ENCODE data around the gene NPAS3.

The NPAS3 gene

GRCh38 chr14:32938719-32939253, at the start of gene NPAS3:
Gene NPAS3, plus strand, starts transcription at chr14:32938879.
- DNase-seq (ENCODE audit: extremely low read depth in 1 of 2, low read depth in 1 of 2) = no peak

- DNase-seq (ENCODE audit: extremely low read depth in 1 of 2, low read depth in 1 of 2) = no peak
Observed at GRCh38 chr14:32896979-32897697, 41.5 kb upstream of the NPAS3 start.

- no peak for DNase-seq (ENCODE audit: extremely low read depth in 1 of 2, low read depth in 1 of 2)
Observed at GRCh38 chr14:32897698-32898064, 41.0 kb upstream of the NPAS3 start.

GRCh38 chr14:32898876-32899275, 39.8 kb upstream of the NPAS3 start:
- DNase-seq (ENCODE audit: extremely low read depth in 1 of 2, low read depth in 1 of 2) = no peak

GRCh38 chr14:32900547-32900946, 38.1 kb upstream of the NPAS3 start:
- no peak for DNase-seq (ENCODE audit: extremely low read depth in 1 of 2, low read depth in 1 of 2)

- no peak for DNase-seq (ENCODE audit: extremely low read depth in 1 of 2, low read depth in 1 of 2)
Observed at GRCh38 chr14:32905013-32905412, 33.7 kb upstream of the NPAS3 start.

GRCh38 chr14:32906672-32907071, 32.0 kb upstream of the NPAS3 start:
- DNase-seq (ENCODE audit: extremely low read depth in 1 of 2, low read depth in 1 of 2) = no peak

- DNase-seq (ENCODE audit: extremely low read depth in 1 of 2, low read depth in 1 of 2) = no peak
Observed at GRCh38 chr14:32908196-32909084, 30.2 kb upstream of the NPAS3 start.

- DNase-seq (ENCODE audit: extremely low read depth in 1 of 2, low read depth in 1 of 2) = no peak
Observed at GRCh38 chr14:32913725-32914124, 25.0 kb upstream of the NPAS3 start.

GRCh38 chr14:32914391-32914790, 24.3 kb upstream of the NPAS3 start:
- no peak for DNase-seq (ENCODE audit: extremely low read depth in 1 of 2, low read depth in 1 of 2)

GRCh38 chr14:32920696-32921276, 17.9 kb upstream of the NPAS3 start:
- DNase-seq (ENCODE audit: extremely low read depth in 1 of 2, low read depth in 1 of 2) = no peak

GRCh38 chr14:32925439-32925838, 13.2 kb upstream of the NPAS3 start:
- no peak for DNase-seq (ENCODE audit: extremely low read depth in 1 of 2, low read depth in 1 of 2)

GRCh38 chr14:32932302-32932913, 6.3 kb upstream of the NPAS3 start:
- DNase-seq (ENCODE audit: extremely low read depth in 1 of 2, low read depth in 1 of 2) = no peak

- DNase-seq (ENCODE audit: extremely low read depth in 1 of 2, low read depth in 1 of 2) = no peak
Observed at GRCh38 chr14:32932914-32933628, 5.6 kb upstream of the NPAS3 start.

GRCh38 chr14:32933629-32934072, 5.0 kb upstream of the NPAS3 start:
- no peak for DNase-seq (ENCODE audit: extremely low read depth in 1 of 2, low read depth in 1 of 2)

GRCh38 chr14:32934073-32934880, 4.4 kb upstream of the NPAS3 start:
- DNase-seq (ENCODE audit: extremely low read depth in 1 of 2, low read depth in 1 of 2) = no peak

GRCh38 chr14:32934881-32935633, 3.6 kb upstream of the NPAS3 start:
- DNase-seq (ENCODE audit: extremely low read depth in 1 of 2, low read depth in 1 of 2) = no peak

- peak in 1 of 2 donors; percentile 1 for DNase-seq (ENCODE audit: extremely low read depth in 1 of 2, low read depth in 1 of 2)
Observed at GRCh38 chr14:32939254-32940065, 781 bp downstream of the NPAS3 start.

Data from stimulated activated CD8-positive, alpha-beta memory T cell treated with anti-CD3 and anti-CD28 coated beads, Interleukin-7, amount 100 ng/mL, for 48 hours (primary cell).